SW480 (cell line): Measurements from ENCODE around the gene DSCAML1.
A peak's percentile ranks its signal among the peaks of the same experiment; 100 is the strongest.

Source experiments
- DNase-seq: peaks from one replicate; pipeline ENCODE4 v3.0.0-alpha.2; 2016; ENCODE audit warnings: low spot score

DSCAML1 gene

GRCh38 chr11:117796872-117797529 lies at the start of gene DSCAML1:
Gene DSCAML1, minus strand, starts transcription at chr11:117797216. Its CDS starts 137 bp downstream, at chr11:117797079.
- DNase-seq: peak; percentile 19

- DNase-seq: peak; percentile 52
Measured at GRCh38 chr11:117843666-117844484, 46.9 kb upstream of the DSCAML1 start.

- no peak for DNase-seq
Measured at GRCh38 chr11:117842131-117842941, 45.3 kb upstream of the DSCAML1 start.

GRCh38 chr11:117841551-117842031 lies 44.6 kb upstream of the DSCAML1 start:
- DNase-seq: no peak

GRCh38 chr11:117840881-117841550 lies 44.0 kb upstream of the DSCAML1 start:
- DNase-seq: no peak

- DNase-seq: no peak
Measured at GRCh38 chr11:117839936-117840813, 43.2 kb upstream of the DSCAML1 start.

- DNase-seq: no peak
Measured at GRCh38 chr11:117839380-117839881, 42.4 kb upstream of the DSCAML1 start.

- no peak for DNase-seq
Measured at GRCh38 chr11:117838901-117839300, 41.9 kb upstream of the DSCAML1 start.

GRCh38 chr11:117837791-117838190 lies 40.8 kb upstream of the DSCAML1 start:
- peak; percentile 56 for DNase-seq

- no peak for DNase-seq
Measured at GRCh38 chr11:117837070-117837776, 40.2 kb upstream of the DSCAML1 start.

GRCh38 chr11:117836077-117836960 lies 39.3 kb upstream of the DSCAML1 start:
- no peak for DNase-seq

GRCh38 chr11:117835576-117835975 lies 38.6 kb upstream of the DSCAML1 start:
- no peak for DNase-seq

- DNase-seq: no peak
Measured at GRCh38 chr11:117834838-117835443, 37.9 kb upstream of the DSCAML1 start.

GRCh38 chr11:117834068-117834810 lies 37.2 kb upstream of the DSCAML1 start:
- no peak for DNase-seq

GRCh38 chr11:117833401-117833891 lies 36.4 kb upstream of the DSCAML1 start:
- DNase-seq: peak; percentile 89

- DNase-seq: no peak
Measured at GRCh38 chr11:117832511-117832910, 35.5 kb upstream of the DSCAML1 start.

- DNase-seq: no peak
Measured at GRCh38 chr11:117831661-117832415, 34.8 kb upstream of the DSCAML1 start.
